HG03066 (cell line): ENCODE data around the gene CCNI2.

Experiments
- ATAC-seq: cut with Tn5 transposase; IDR thresholded peaks from one replicate; pipeline ENCODE4 v1.9.1; 2021; ENCODE audit warnings: low read depth; ENCODE audit not compliant: unreplicated experiment

The CCNI2 gene

GRCh38 chr5:132749506-132749905, 2.3 kb downstream of the CCNI2 start:
- no peak for ATAC-seq

- peak; percentile 54 for ATAC-seq
Observed at GRCh38 chr5:132750471-132751230, 3.4 kb downstream of the CCNI2 start.

- ATAC-seq: peak; percentile 39
Observed at GRCh38 chr5:132751444-132751843, 4.2 kb downstream of the CCNI2 start.

GRCh38 chr5:132751971-132752580, 4.8 kb downstream of the CCNI2 start:
- ATAC-seq: no peak

GRCh38 chr5:132752581-132753125, 5.4 kb downstream of the CCNI2 start:
- no peak for ATAC-seq

- no peak for ATAC-seq
Observed at GRCh38 chr5:132753135-132753987, 6.1 kb downstream of the CCNI2 start.

- ATAC-seq: no peak
Observed at GRCh38 chr5:132754111-132754510, 6.9 kb downstream of the CCNI2 start.

- no peak for ATAC-seq
Observed at GRCh38 chr5:132754947-132755346, 7.7 kb downstream of the CCNI2 start.

GRCh38 chr5:132756542-132756941, 9.3 kb downstream of the CCNI2 start:
- no peak for ATAC-seq

GRCh38 chr5:132758451-132758850, 11.2 kb downstream of the CCNI2 start:
- ATAC-seq: no peak

- no peak for ATAC-seq
Observed at GRCh38 chr5:132759114-132760048, 12.2 kb downstream of the CCNI2 start.

GRCh38 chr5:132760049-132760420, 12.8 kb downstream of the CCNI2 start:
- ATAC-seq: no peak

GRCh38 chr5:132760601-132761317, 13.5 kb downstream of the CCNI2 start:
- no peak for ATAC-seq

- ATAC-seq: no peak
Observed at GRCh38 chr5:132761321-132762240, 14.4 kb downstream of the CCNI2 start.

- no peak for ATAC-seq
Observed at GRCh38 chr5:132762246-132763000, 15.2 kb downstream of the CCNI2 start.

- no peak for ATAC-seq
Observed at GRCh38 chr5:132763181-132764036, 16.2 kb downstream of the CCNI2 start.

GRCh38 chr5:132764051-132764450, 16.8 kb downstream of the CCNI2 start:
- no peak for ATAC-seq
